Glomerular visceral epithelial cell (primary cell): ENCODE data around the gene TANC1.

Experiments
- DNase-seq: peaks from one replicate; pipeline ENCODE4 v3.0.0-alpha.2; 2016; ENCODE audit errors: extremely low spot score

The TANC1 gene

GRCh38 chr2:159063677-159064076, 95.2 kb downstream of the TANC1 start:
- no peak for DNase-seq

GRCh38 chr2:159064446-159065301, 96.2 kb downstream of the TANC1 start:
- DNase-seq, result no peak

- DNase-seq, result no peak
Measured at GRCh38 chr2:159065313-159065712, 96.9 kb downstream of the TANC1 start.

- no peak for DNase-seq
Measured at GRCh38 chr2:159065891-159066290, 97.5 kb downstream of the TANC1 start.

DNA sequence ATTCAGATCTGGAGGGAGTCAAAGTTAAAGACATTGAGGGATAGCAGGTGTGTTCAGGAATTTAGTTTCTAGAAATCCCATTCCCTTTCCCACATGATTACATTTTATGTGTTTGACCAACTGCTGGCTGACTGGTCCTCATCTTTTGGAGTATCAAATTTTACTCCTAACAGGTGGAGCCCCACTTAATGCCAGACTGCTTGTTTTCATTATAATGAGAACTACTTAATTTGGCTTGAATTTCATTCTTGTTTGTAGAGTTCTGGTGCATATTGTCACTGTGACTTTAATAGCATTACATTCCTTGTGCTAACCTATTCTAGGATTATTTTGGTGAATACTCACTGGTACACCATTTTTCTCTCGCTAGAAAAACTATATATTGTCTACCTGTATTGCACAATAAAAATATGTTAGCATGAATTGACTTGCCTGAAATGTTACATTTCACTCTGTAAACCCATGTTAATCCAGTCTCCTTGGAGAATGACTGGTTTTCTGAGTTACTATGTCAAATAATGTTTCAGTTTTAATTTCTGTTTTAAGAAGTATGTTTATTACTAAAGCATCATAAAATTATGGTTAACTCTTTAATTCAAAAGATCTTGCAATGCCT, 98.2 kb downstream of the TANC1 start:
- DNase-seq, result no peak

GRCh38 chr2:159067971-159068370, 99.5 kb downstream of the TANC1 start:
- DNase-seq, result no peak

DNA sequence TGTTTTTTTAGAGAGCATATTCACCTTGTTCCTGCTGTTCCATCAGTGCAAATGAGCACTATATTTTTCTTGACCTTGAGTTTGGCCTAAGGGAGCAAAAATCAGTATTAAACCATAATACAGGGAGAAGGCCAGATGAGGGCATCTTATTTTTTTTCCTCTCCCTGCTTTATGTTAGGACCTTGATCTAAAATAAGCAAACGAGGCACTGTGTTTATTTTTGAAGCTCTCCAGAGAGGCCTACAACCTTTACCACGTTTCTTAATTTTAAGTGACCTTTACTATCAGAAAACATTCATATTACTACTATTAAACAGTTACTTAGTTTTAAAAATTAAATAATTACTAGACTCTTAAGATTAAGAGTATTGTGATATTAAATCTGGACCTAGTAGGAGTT, 100.8 kb downstream of the TANC1 start:
- no peak for DNase-seq

DNA sequence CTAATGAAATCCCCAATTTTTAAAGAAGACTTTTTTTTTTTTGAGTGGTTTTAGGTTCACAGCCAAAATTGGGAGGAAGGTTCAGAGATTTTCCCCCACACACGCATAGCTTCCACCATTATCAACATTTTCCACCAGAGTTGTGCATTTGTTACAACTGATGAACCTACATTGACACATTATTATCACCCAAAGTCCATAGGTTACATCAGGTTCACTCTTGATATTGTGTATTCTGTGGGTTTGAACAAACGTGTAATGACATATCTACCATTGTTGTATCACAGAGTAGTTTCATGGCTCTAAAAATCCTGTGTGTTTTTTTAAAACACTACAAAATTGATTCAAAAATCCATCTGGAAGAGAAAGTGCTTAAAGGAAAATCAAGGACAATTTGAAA, 101.8 kb downstream of the TANC1 start:
- DNase-seq, result no peak

DNA sequence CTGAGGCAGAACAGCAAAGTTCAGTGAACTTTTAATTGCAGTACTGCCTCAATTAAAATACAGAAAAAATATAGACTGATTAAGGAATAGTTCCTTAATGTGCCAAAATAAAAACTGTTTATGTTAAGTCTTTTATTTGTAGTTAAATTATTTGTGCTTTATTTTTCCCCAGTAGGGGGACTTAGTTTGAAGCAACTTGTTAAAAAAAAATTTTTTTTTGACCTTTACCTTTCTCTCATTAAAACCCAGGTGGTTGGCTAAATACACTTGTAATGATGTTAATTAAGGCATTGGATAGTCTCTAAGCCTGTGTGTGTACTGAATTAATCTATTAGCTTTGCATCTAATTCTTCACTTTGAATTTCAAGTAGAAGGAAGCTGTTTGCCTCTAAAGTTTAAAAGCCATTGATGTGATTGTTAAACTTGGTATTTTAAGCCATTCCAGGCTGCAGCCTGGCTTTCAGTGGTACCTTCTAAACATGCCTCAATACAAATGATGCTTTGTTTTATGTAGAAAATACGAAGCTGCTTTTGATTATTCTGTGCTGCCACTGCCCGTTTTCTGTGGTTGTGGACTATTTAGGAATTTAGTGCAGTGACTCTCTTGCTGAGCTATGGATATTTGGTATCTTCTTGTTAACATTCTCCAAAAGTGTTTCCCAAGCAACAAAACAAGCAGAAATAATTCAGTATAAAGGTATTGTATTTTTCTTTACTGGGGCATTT, 102.9 kb downstream of the TANC1 start:
- no peak for DNase-seq

DNA sequence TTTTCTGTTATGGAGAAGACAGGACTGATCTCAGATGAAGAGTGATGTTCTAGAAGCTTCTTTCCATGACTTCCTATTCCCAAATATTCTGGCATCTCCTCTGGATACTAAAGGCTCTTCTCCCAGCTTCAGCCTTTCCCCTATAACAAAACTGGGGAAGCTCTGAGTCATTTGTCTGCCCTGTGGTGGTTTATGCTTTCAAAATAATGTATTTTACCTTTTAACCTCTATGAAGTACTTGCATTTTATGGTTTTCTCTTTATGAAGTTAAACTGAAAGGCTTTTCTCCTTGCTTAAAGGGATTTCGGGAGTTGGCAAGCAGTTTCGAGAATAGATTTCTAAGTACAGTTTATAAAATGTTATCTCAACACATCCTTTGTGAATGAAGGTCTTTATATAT, 104.4 kb downstream of the TANC1 start:
- DNase-seq, result no peak

DNA sequence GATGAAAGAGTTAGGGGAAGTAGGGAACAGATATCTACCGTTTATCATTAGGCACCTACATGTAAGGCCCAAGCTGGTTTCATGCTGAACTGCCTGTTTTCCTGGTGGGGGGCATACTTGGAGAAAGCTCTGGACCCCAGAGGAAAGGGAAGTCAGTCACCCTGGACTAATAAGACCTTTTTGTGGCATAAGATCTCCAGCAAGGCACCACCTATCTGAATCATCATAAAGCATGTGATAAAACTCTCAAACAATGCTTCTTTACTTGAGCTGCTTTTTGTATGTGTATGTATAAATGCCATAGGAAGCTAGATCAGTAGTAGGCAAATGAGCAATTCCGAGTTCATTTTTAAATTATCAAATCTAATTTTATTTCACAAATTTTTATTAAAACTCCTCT, 104.8 kb downstream of the TANC1 start:
- DNase-seq, result no peak

GRCh38 chr2:159074605-159075004, 106.2 kb downstream of the TANC1 start:
- DNase-seq, result no peak

DNA sequence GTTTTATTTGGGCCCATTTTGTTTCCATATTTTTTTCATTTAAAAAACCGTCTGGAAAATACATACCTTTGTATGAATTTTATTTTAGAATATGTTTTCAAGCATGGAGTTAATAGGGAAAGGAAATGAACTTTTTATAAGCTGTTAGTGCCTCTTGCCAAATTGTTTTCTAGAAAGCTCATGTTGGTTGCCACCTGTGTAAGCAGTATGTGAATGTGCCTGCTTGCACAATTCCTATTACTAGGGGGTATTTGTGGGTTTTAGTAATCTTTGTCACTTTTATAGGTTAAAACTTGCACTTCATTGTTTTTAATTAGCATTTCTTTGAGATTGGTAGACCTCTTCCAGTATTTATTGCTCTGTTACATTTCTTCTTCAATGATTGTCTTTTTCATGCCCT, 107.3 kb downstream of the TANC1 start:
- DNase-seq, result no peak

GRCh38 chr2:159076241-159076640, 107.8 kb downstream of the TANC1 start:
- DNase-seq, result no peak

DNA sequence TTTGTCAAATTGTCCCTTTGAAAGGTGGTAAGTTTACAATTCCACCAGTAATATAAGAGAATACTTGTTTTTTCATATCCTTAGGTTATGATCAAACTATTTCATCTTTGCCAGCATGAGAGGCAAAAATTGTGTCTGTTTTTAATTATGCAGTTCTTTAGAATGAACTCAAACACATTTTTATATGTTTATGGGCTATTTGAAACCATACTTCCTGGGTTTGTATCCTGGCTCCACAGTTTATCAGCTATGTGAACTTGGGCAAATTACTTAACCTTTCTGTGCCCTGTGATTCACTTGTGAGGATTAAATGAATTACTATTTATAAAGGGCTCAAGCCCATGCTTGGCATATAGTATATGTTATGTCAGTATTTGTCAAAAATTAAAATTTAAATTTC, 109.4 kb downstream of the TANC1 start:
- DNase-seq, result no peak

DNA sequence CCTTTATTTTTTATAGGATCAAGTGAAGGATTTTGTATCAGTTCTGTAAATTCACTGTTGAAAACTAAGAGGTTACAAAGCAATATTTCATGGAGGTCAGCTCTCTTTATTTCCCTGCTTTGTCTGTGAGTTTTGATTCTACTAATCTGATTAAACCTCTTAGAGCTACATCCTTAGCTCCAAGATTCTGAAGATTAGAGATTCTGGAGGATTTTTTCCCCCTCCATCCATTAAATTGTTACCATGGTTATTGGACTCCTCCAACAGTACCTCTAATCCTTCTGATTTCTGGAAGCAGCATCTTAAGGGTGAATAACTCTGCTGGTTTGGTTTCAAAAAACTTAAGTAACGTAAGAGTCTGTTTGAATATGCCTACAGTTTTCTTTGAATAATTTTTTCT, 110.0 kb downstream of the TANC1 start:
- DNase-seq, result no peak

- DNase-seq, result no peak
Measured at GRCh38 chr2:159080641-159081040, 112.2 kb downstream of the TANC1 start.

DNA sequence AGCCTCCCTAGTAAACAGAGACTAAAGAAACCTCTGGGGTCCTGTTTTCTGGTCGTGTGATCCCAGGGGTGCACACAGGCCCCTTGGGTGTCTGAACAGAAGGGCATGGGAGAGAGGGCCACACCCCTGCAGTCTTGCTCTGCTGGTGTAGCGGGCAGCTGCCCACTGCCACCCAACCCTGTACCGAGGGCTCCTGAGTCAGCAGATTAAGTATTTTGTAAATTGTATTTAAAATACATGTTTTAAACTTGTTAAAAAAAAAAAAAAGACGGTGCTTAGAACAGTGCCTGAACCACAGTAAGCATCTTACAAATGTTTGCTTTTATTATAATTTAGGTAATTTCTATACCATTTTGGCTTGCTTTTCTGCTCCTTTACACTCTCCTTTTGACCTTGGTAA, 113.7 kb downstream of the TANC1 start:
- no peak for DNase-seq

- no peak for DNase-seq
Measured at GRCh38 chr2:159084384-159085370, 116.2 kb downstream of the TANC1 start.

DNA sequence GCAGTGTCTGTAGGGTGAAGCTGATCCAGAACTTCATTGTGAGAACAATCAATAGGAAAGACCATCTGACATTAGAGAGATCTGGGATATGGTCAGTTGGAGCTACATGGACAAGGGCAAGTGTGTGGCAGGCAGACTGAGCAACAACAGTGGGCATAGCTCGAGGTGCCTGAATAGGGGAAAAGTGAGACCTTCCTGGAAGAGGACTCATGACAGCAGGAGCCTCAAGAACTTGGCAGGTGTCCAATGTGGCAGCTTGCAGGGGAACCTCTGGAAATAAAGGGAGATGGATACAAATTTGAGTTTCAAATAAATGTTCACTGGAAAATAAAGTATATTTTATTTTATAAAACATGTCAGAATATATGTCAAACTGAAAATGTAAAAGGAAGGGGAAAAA, 117.9 kb downstream of the TANC1 start:
- DNase-seq, result peak; percentile 28

DNA sequence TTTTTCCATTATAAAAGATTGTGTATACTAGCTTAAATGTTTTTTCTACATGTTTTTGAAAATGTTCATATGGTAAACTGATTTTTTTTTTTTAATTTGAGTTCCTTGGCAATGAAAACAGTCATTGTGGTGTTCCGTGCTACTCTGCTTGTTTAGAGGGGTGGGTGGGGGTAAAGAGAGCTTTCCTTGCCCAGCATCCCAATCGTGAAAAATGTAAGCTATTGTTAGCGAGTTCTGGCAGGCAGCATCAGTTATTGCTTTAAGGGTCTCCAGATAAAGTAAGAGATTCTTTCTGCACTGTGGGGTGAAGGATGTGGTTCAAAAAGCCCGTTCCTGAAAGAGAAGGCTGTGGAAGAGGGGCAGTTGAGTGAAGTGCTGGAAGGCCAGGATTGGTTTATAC, 118.4 kb downstream of the TANC1 start:
- no peak for DNase-seq

DNA sequence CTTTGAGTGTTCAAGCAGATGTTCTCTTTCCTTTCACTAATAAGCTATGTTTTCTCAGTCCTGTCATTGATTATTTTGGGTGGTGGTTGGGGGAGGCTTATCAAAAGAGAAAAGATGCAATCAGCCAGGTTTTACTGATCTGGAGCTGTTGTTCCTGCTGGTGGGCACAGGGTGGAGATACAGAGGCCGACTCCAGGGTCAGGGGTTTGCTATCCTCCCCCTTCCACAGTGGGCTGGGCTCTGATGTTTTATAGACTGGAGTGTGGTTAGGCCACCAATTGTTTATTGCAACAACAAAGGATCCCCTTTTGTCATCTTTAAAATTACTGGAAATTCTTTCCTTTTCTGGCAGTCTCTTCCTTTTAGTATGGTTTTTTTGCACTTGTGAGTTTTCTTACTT, 120.5 kb downstream of the TANC1 start:
- no peak for DNase-seq
